ENCODE data around the gene VPS11. TPM values are rescaled to one million over a fixed set of nuclear protein-coding genes. Genes with fewer than 3 reads are reported as not detected.

The VPS11 gene
- total RNA-seq, 4 donors from 2014 or later = 16.5 to 25.9 (median 20.3) TPM

DNA sequence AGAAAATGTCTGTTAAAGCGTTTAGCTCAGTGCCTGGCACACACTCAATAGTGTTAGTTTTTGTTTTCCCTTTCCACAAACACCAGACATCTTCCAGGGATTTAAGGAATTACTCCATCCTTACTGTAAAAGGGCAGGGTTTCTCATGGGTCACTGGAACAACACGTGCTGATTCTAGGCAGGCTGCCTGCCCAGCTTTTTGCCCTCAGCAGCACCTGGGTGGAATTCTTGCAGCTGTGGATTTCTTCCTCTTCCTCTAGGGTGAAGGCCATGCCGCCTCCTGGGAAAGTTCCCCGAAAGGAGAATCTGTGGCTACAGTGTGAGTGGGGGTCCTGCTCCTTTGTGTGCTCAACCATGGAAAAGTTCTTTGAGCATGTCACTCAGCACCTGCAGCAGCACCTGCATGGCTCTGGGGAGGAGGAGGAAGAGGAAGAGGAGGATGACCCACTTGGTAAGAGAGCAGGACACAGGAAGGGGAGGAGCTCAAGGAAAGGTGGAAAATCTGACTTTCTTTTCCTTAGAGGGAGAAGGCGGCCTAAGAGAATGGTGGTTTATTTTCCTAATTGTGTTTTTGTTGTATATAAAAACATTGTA lies 59.2 kb downstream of the VPS11 start:
- H3K36me3 ChIP-seq = peaks cover 0 to 68% of the 10 kb centered on the region in 2 donors
- intact Hi-C loops (cut with DNase I; ENCODE audit: low total_unique reads) (no loop called here), in situ Hi-C loops (cut with MboI; ENCODE audit: low sequenced_read_pairs in 4 of 4) (no loop called here)
- DNase-seq (no peak), ATAC-seq (no peak)
- peaks cover 12 to 18% of the 10 kb centered on the region in 2 donors for H3K4me1 ChIP-seq
- no peaks in the 10 kb centered on the region for H3K9me3 ChIP-seq
- no peaks in the 10 kb centered on the region for H3K27me3 ChIP-seq
- no peak overlapping the region for H3K27ac ChIP-seq
- TF ChIP-seq, protein P1, sequence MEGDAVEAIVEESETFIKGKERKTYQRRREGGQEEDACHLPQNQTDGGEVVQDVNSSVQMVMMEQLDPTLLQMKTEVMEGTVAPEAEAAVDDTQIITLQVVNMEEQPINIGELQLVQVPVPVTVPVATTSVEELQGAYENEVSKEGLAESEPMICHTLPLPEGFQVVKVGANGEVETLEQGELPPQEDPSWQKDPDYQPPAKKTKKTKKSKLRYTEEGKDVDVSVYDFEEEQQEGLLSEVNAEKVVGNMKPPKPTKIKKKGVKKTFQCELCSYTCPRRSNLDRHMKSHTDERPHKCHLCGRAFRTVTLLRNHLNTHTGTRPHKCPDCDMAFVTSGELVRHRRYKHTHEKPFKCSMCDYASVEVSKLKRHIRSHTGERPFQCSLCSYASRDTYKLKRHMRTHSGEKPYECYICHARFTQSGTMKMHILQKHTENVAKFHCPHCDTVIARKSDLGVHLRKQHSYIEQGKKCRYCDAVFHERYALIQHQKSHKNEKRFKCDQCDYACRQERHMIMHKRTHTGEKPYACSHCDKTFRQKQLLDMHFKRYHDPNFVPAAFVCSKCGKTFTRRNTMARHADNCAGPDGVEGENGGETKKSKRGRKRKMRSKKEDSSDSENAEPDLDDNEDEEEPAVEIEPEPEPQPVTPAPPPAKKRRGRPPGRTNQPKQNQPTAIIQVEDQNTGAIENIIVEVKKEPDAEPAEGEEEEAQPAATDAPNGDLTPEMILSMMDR (IDR thresholded peaks at IDR 0.05 in 4 of 5, conservative IDR thresholded peaks at IDR 0.05 in 1 of 5) = no peak
- TF ChIP-seq POLR2A (IDR thresholded peaks at IDR 0.05) = no peak
- no peak overlapping the region for H3K4me3 ChIP-seq

DNA sequence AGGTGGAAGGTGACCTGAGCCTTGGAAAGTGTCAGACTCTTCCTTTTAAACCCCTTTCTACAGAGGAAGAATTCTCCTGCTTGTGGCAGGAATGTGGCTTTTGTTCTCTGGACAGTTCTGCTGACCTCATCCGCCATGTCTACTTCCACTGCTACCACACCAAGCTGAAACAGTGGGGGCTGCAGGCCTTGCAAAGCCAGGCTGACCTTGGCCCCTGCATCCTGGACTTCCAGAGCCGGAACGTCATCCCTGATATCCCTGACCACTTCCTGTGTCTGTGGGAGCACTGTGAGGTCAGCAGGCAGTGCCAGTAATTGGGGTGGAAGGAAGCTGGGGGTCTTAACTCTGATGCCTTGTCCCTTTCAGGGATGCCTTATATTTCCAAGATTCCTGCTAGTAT lies 63.0 kb downstream of the VPS11 start:
- Histone ChIP-seq H3K4me1 (peaks cover 0 to 4% of the 10 kb centered on the region in 2 donors), H3K27ac (no peak overlapping the region), H3K4me3 (no peak overlapping the region), H3K9me3 (no peaks in the 10 kb centered on the region), H3K27me3 (no peaks in the 10 kb centered on the region), H3K36me3 (peaks cover 0 to 81% of the 10 kb centered on the region in 2 donors)
- intact Hi-C loops (cut with DNase I; ENCODE audit: low total_unique reads) (no loop called here), in situ Hi-C loops (cut with MboI; ENCODE audit: low sequenced_read_pairs in 4 of 4) (no loop called here)
- DNase-seq (no peak), ATAC-seq (no peak)
- TF ChIP-seq, protein P1 (IDR thresholded peaks at IDR 0.05 in 4 of 5, conservative IDR thresholded peaks at IDR 0.05 in 1 of 5) = no peak
- no peak for TF ChIP-seq POLR2A (IDR thresholded peaks at IDR 0.05)

Small RNA genes within 50 kb of the gene (microRNA-seq; reads per million reads assigned to microRNA genes)
- 0 reads per million in 2 donors for gene MIR3656 (ENCODE audit: borderline replicate concordance in 2 of 2)

Other genes with a start within 250 kb of the VPS11 start
- not detected for gene CXCR5, start 183.9 kb upstream of the VPS11 start, total RNA-seq
- gene BCL9L, start 141.9 kb upstream of the VPS11 start, total RNA-seq = 10 to 100 TPM; 17.1 to 35.6 (median 23.8) TPM
- not detected for gene UPK2, start 111.5 kb upstream of the VPS11 start, total RNA-seq
- gene FOXR1, start 96.1 kb upstream of the VPS11 start, total RNA-seq = not detected
- 10 to 100 TPM in 3 of 4 donors, 1 to 10 TPM in 1; 7.4 to 36.4 (median 16.1) TPM for gene CENATAC, start 69.7 kb upstream of the VPS11 start, total RNA-seq
- 1,000 to 10,000 TPM; 1,700 to 2,567 (median 1,849) TPM for gene RPS25, start 49.5 kb upstream of the VPS11 start, total RNA-seq
- 10 to 100 TPM; 43.0 to 82.8 (median 66.9) TPM for gene TRAPPC4, start 49.1 kb upstream of the VPS11 start, total RNA-seq
- 10 to 100 TPM; 29.7 to 72.9 (median 56.4) TPM for gene SLC37A4, start 36.9 kb upstream of the VPS11 start, total RNA-seq
- 10 to 100 TPM; 18.4 to 29.2 (median 21.9) TPM for gene HYOU1, start 10.6 kb upstream of the VPS11 start, total RNA-seq
- gene HMBS, start 17.1 kb downstream of the VPS11 start, total RNA-seq = 10 to 100 TPM in 3 of 4 donors, 1 to 10 TPM in 1; 8.7 to 31.1 (median 14.5) TPM
- gene DPAGT1, start 34.0 kb downstream of the VPS11 start, total RNA-seq = 10 to 100 TPM in 3 of 4 donors, 1 to 10 TPM in 1; 8.9 to 34.0 (median 15.1) TPM
- gene C2CD2L, start 39.5 kb downstream of the VPS11 start, total RNA-seq = 10 to 100 TPM; 10.0 to 30.7 (median 18.7) TPM
- 10 to 100 TPM in 3 of 4 donors, 1 to 10 TPM in 1; 8.1 to 17.8 (median 15.3) TPM for gene HINFP, start 53.8 kb downstream of the VPS11 start, total RNA-seq
- not detected for gene ABCG4, start 81.2 kb downstream of the VPS11 start, total RNA-seq
- 10 to 100 TPM; 12.2 to 21.3 (median 16.4) TPM for gene NLRX1, start 100.9 kb downstream of the VPS11 start, total RNA-seq
- under 1 TPM in 1 of 4 donors, not detected in 3; 0.46 TPM for gene NHERF4, start 117.7 kb downstream of the VPS11 start, total RNA-seq
- 1 to 10 TPM; 3.0 to 6.7 (median 4.5) TPM for gene CBL, start 138.5 kb downstream of the VPS11 start, total RNA-seq
- 100 to 1,000 TPM in 3 of 4 donors, 10 to 100 TPM in 1; 22.6 to 193 (median 123) TPM for gene MCAM, start 249.3 kb downstream of the VPS11 start, total RNA-seq